Adrenal gland (tissue), 5 donors: ENCODE measurements around the gene GPR176.

Source experiments
- POLR2A ChIP-seq, 2 donors: fragments of 450-650 bp; IDR thresholded peaks; one replicate each; pipeline ENCODE4 v1.6.1; 2017; ENCODE audit warnings: antibody characterized with exemption in 2 of 2, mild to moderate bottlenecking in 2 of 2, moderate library complexity in 1 of 2
- TF ChIP-seq, protein P1 (sequence below), 6 experiments: fragments of 450-650 bp in 4 of 6; fragments of 200-600 bp in 2 of 6; sonication (generic) in 1 of 6; IDR thresholded peaks; 1 replicate in 5 of 6; 2 replicates in 1 of 6; pipeline versions ENCODE4 v1.5.1 to v1.8.0; 2016 to 2021; ENCODE audit warnings: antibody characterized with exemption in 6 of 6, mild to moderate bottlenecking in 2 of 6, moderate library complexity in 1 of 6
- donor health status: DM: no; HTN: no; CAD: no.

DNA sequence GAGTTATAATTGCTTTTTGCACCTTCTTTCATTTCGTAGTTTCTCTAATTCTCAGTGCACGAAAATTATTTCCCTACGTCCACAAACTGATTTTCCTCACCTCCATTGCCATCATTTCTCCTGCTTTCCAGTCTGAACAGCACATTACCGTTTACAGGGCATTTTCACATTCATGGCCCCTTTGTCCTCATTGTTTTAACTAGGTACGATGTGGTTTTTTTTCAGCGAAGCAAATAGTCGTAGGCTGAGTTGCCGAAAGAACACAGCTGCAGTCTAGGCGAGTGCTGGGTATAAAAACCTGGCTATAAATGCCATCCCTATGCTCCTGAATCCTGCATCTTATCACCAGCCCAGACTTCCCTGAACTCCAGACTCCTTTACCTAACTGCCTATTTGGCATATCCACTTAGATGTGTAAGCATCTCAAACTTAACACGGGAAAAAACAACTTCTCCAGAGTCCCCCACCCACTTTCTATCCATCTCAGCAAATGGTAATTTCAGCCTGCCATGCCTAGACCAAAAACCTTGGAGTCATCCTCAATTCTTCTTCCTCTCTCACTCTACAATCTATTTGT is 136.7 kb downstream of the GPR176 start:
- TF ChIP-seq, protein P1, sequence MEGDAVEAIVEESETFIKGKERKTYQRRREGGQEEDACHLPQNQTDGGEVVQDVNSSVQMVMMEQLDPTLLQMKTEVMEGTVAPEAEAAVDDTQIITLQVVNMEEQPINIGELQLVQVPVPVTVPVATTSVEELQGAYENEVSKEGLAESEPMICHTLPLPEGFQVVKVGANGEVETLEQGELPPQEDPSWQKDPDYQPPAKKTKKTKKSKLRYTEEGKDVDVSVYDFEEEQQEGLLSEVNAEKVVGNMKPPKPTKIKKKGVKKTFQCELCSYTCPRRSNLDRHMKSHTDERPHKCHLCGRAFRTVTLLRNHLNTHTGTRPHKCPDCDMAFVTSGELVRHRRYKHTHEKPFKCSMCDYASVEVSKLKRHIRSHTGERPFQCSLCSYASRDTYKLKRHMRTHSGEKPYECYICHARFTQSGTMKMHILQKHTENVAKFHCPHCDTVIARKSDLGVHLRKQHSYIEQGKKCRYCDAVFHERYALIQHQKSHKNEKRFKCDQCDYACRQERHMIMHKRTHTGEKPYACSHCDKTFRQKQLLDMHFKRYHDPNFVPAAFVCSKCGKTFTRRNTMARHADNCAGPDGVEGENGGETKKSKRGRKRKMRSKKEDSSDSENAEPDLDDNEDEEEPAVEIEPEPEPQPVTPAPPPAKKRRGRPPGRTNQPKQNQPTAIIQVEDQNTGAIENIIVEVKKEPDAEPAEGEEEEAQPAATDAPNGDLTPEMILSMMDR (IDR thresholded peaks at IDR 0.05) = no peak
- TF ChIP-seq POLR2A (IDR thresholded peaks at IDR 0.05) = no peak
